NB4 (cell line): Measurements from ENCODE around the gene MYO1E.

Experiments used
- CTCF ChIP-seq: IDR thresholded peaks from one replicate; pipeline ENCODE4 v1.5.1; 2012; ENCODE audit warnings: low read depth, low read length
- POLR2A ChIP-seq: IDR thresholded peaks from 2 replicates; pipeline ENCODE4 v1.6.1; 2011; ENCODE audit warnings: mild to moderate bottlenecking; ENCODE audit not compliant: insufficient read length; ENCODE audit errors: extremely low read depth

DNA sequence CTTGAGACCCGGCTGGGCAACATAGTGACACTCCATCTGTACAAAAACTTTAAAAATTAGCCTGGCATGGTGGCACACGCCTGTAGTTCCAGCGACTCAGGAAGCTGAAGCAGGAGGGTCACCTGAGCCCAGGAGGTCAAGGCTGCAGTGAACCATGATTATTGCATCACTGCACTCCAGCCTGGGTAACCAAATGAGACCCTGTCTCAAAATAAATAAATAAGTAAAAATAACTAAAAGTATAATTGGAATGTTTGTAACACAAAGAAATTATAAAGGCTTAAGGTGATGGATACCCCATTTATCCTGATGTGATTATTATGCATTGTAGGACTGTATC, 38.6 kb downstream of the MYO1E start:
- TF ChIP-seq CTCF = no peak
- no peak for TF ChIP-seq POLR2A
